Effector CD4-positive, alpha-beta T cell (primary cell): ENCODE results near the gene GFRA4.

Experiments
- DNase-seq: peaks from one replicate; pipeline ENCODE4 v3.0.0-alpha.2; 2020

GFRA4 gene

DNA sequence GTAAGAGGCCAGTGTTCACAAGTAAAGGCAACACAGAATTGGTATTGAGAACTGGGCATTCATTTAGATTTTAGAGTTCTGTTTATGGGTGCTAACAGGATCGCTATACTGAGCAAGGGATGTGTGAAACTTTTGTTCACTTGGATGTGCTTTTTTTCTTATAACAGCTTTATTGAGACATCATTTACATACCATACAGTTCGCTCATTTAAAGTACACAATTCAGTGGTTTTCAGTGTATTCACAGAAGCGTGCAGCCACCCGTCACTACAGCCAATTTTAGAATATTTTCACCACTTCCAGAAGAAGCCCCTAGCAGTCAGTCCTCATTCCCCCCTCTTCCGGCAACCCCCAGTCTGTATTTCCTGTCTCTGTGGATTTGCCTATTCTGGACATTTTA lies 48.7 kb downstream of the GFRA4 start:
- DNase-seq, result no peak

GRCh38 chr20:3613821-3614440 lies 49.3 kb downstream of the GFRA4 start:
- DNase-seq, result no peak

GRCh38 chr20:3612795-3613572 lies 50.2 kb downstream of the GFRA4 start:
- no peak for DNase-seq

DNA sequence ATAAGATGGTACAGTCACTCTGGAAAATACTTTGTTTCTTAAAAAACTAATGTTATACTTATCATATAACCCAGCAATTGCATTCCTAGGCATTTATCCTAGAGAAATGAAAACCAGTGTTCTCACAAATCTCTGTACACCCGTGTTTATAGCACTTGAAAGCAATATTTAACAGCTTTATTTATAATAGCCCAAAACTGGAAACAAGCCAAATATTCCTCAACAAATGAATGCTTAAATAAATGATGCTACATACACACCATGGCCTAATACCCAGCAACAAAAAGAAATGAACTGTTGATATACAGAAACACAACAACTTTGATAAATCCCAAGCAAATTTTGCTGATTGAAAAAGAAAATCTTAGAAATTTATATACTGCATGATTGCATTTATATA lies 51.3 kb downstream of the GFRA4 start:
- no peak for DNase-seq
